IMR-90 (cell line): ENCODE results near the gene RNH1. TPM values are rescaled to one million over a fixed set of nuclear protein-coding genes. Genes with fewer than 3 reads are reported as not detected.

Source experiments
- ATAC-seq: fragments of 200-7000 bp; cut with Tn5 transposase; 2 replicates; pipeline ENCODE4 v1.9.1; 2020; ENCODE audit warnings: low read depth, mild to moderate bottlenecking, moderate library complexity
- BruUV-seq: library from RNA; stranded (reverse); fragments of 400-500 nt; replicated peaks from 2 replicates; lab custom pipeline; 2021; lab: Mats Ljungman, UMichigan
- CTCF ChIA-PET: fragments of 300-600 bp; formaldehyde crosslinking; extraction: SDS; loops from one replicate; lab custom pipeline; 2021; ENCODE audit warnings: antibody characterized with exemption; lab: Yijun Ruan, JAX
- POLR2A ChIA-PET: fragments of 300-600 bp; sonication (Branson Sonifier 250); formaldehyde crosslinking; loops from one replicate; lab custom pipeline; 2022; ENCODE audit warnings: antibody characterized with exemption; ENCODE audit not compliant: unreplicated experiment; lab: Charles Lee
- DNase-seq: peaks from one replicate; pipeline ENCODE4 v3.0.0; 2013
- H2AFZ ChIP-seq: replicated peaks from 2 replicates; pipeline ENCODE3; 2013; ENCODE audit warnings: low read length, mild to moderate bottlenecking; ENCODE audit not compliant: poor library complexity
- H2AK5ac ChIP-seq: 2 replicates; pipeline ENCODE4 v1.6.1; 2013; ENCODE audit warnings: low read depth, low read length, inconsistent platforms
- H2AK9ac ChIP-seq: replicated peaks from 2 replicates; pipeline ENCODE3; 2013; ENCODE audit warnings: mild to moderate bottlenecking, low read depth, low read length, moderate library complexity; ENCODE audit not compliant: poor library complexity
- H2BK120ac ChIP-seq: 2 replicates; pipeline ENCODE4 v1.6.1; 2013; ENCODE audit warnings: low read depth, low read length, inconsistent platforms
- H2BK15ac ChIP-seq: 3 replicates; pipeline ENCODE4 v1.6.1; 2013; ENCODE audit warnings: low read depth, low read length, inconsistent platforms
- H2BK20ac ChIP-seq: 2 replicates; pipeline ENCODE4 v1.6.1; 2013; ENCODE audit warnings: low read depth, mild to moderate bottlenecking, inconsistent platforms, low read length, moderate library complexity
- H2BK5ac ChIP-seq: 2 replicates; pipeline ENCODE4 v1.6.1; 2013; ENCODE audit warnings: mild to moderate bottlenecking, low read depth, low read length, inconsistent platforms; ENCODE audit not compliant: poor library complexity, severe bottlenecking
- H3K14ac ChIP-seq: replicated peaks from 2 replicates; pipeline ENCODE4 v1.6.1; 2013; ENCODE audit warnings: low read depth, low read length, inconsistent platforms
- H3K18ac ChIP-seq: 2 replicates; pipeline ENCODE4 v1.6.1; 2013; ENCODE audit warnings: low read depth, low read length, control low read depth
- H3K23ac ChIP-seq: 2 replicates; pipeline ENCODE4 v1.6.1; 2013; ENCODE audit warnings: low read depth, low read length, inconsistent platforms
- H3K27ac ChIP-seq: 2 replicates; pipeline ENCODE4 v1.5.1; 2013; ENCODE audit warnings: mild to moderate bottlenecking, control low read depth, low read length; ENCODE audit not compliant: insufficient read depth
- H3K27me3 ChIP-seq: 2 replicates; pipeline ENCODE4 v1.6.1; 2013; ENCODE audit warnings: low read length; ENCODE audit not compliant: control insufficient read depth, insufficient read depth
- H3K36me3 ChIP-seq: 2 replicates; pipeline ENCODE4 v1.6.1; 2013; ENCODE audit warnings: low read length, mixed read lengths; ENCODE audit not compliant: control insufficient read depth, insufficient read depth
- H3K4ac ChIP-seq: 2 replicates; pipeline ENCODE4 v1.6.1; 2013; ENCODE audit warnings: low read depth, low read length, inconsistent platforms
- H3K4me1 ChIP-seq: 2 replicates; pipeline ENCODE4 v1.6.1; 2013; ENCODE audit warnings: low read length, mixed read lengths; ENCODE audit not compliant: control insufficient read depth, insufficient read depth
- H3K4me2 ChIP-seq: 2 replicates; pipeline ENCODE4 v1.6.1; 2013; ENCODE audit warnings: low read depth, mild to moderate bottlenecking, control low read depth, low read length, moderate library complexity
- H3K4me3 ChIP-seq: 2 replicates; pipeline ENCODE4 v1.5.1; 2013; ENCODE audit warnings: low read depth, mild to moderate bottlenecking, control low read depth, low read length, moderate library complexity; ENCODE audit not compliant: insufficient read depth
- H3K56ac ChIP-seq: 2 replicates; pipeline ENCODE4 v1.6.1; 2013; ENCODE audit warnings: low read length, inconsistent platforms; ENCODE audit not compliant: insufficient read depth; ENCODE audit errors: extremely low read depth
- H3K79me1 ChIP-seq, 2 experiments: 2 replicates each; pipeline ENCODE4 v1.6.1; 2013; ENCODE audit warnings: low read length in 2 of 2, inconsistent platforms in 1 of 2, low read depth in 1 of 2
- H3K9ac ChIP-seq: 2 replicates; pipeline ENCODE4 v1.6.1; 2013; ENCODE audit warnings: low read depth, low read length, control low read depth
- H3K9me1 ChIP-seq: 2 replicates; pipeline ENCODE4 v1.6.1; 2013; ENCODE audit warnings: low read length, inconsistent platforms; ENCODE audit not compliant: insufficient read depth
- H3K9me3 ChIP-seq: 2 replicates; pipeline ENCODE4 v1.6.1; 2013; ENCODE audit warnings: low read length; ENCODE audit not compliant: control insufficient read depth, insufficient read depth
- H4K20me1 ChIP-seq: 2 replicates; pipeline ENCODE4 v1.6.1; 2013; ENCODE audit warnings: low read length, inconsistent platforms; ENCODE audit not compliant: insufficient read depth
- H4K5ac ChIP-seq: 2 replicates; pipeline ENCODE4 v1.6.1; 2013; ENCODE audit warnings: mild to moderate bottlenecking, low read depth, low read length, control low read depth
- H4K8ac ChIP-seq, 2 experiments: 2 replicates each; pipeline ENCODE4 v1.6.1; 2013; ENCODE audit warnings: low read depth in 2 of 2, low read length in 2 of 2, control low read depth in 1 of 2, inconsistent platforms in 1 of 2
- H4K91ac ChIP-seq: 2 replicates; pipeline ENCODE4 v1.6.1; 2013; ENCODE audit warnings: low read depth, low read length, inconsistent platforms; ENCODE audit not compliant: insufficient read depth
- BHLHE40 ChIP-seq: fragments of 150-350 bp; IDR thresholded peaks from 2 replicates; pipeline ENCODE4 v1.6.1; 2016; ENCODE audit warnings: mild to moderate bottlenecking, low read depth, low read length
- POLR2A ChIP-seq: IDR thresholded peaks from 2 replicates; pipeline ENCODE4 v1.6.1; 2012; ENCODE audit warnings: mild to moderate bottlenecking, low read depth, low read length
- RFX5 ChIP-seq: IDR thresholded peaks from 2 replicates; pipeline ENCODE4 v1.8.0; 2012; ENCODE audit warnings: low read depth, mild to moderate bottlenecking, low read length, moderate library complexity
- WGBS, 2 experiments: methylation state at CpG; one replicate each; pipeline versions ENCODE4 v1.1.5 to v1.1.7; 2013; ENCODE audit warnings: missing lambda C conversion rate in 2 of 2; ENCODE audit not compliant: insufficient read length in 1 of 2; ENCODE audit errors: extremely low coverage in 2 of 2; 5-methylcytosine and 5-hydroxymethylcytosine counted together
- dilution Hi-C: fragments of 300-500 bp; cut with HindIII; formaldehyde crosslinking; loops from one replicate; pipeline ENCODE4 v1.14.3; 2018; ENCODE audit warnings: low sequenced_read_pairs; ENCODE audit not compliant: unreplicated experiment
- in situ Hi-C: fragments of 300-500 bp; cut with MboI; formaldehyde crosslinking; loops from 3 replicates; pipeline ENCODE4 v1.14.3; 2019; ENCODE audit warnings: low sequenced_read_pairs, inconsistent platforms, mixed read lengths
- intact Hi-C: fragments of 100-400 bp; cut with micrococcal nuclease; formaldehyde crosslinking; loops from 2 replicates; pipeline ENCODE4 v1.10.0; 2022
- polyA plus RNA-seq, 3 experiments: library from polyadenylated mRNA; depleted of rRNA; stranded (reverse); fragments of >200 nt; gene quantifications; 2 replicates each; pipeline ENCODE4 v1.2.3, GENCODE V29; 2012; ENCODE audit warnings: low replicate concordance in 1 of 3
- total RNA-seq: library from RNA; depleted of rRNA; stranded (reverse); fragments of >200 nt; gene quantifications from 2 replicates; pipeline ENCODE4 v1.2.3, GENCODE V29; 2012

RNH1 gene
- total and polyA plus RNA-seq, 2 of the 4 experiments (the other 2 are of a cell fraction) = 138 to 247 TPM

GRCh38 chr11:512761-513595, 5.9 kb upstream of the RNH1 start (continued):
- TF ChIP-seq BHLHE40 = no peak

- Histone ChIP-seq H2AK5ac (no peak overlapping the region), H3K36me3 (peaks cover 10% of the 10 kb centered on the region), H2AK9ac (no peak overlapping the region), H4K8ac (no peak overlapping the region), H4K20me1 (peaks cover 3% of the 10 kb centered on the region), H3K18ac (no peak overlapping the region), H3K27ac (no peak overlapping the region), H3K4me2 (no peak overlapping the region), H4K5ac (no peak overlapping the region), H2BK5ac (no peak overlapping the region), H2BK20ac (no peak overlapping the region), H3K27me3 (no peaks in the 10 kb centered on the region), H3K4me3 (no peak overlapping the region), H3K4me1 (peaks cover 7% of the 10 kb centered on the region), H3K9ac (no peak overlapping the region), H3K79me1 (peaks cover 19 to 44% of the 10 kb centered on the region in 2 experiments), H3K14ac (no peak overlapping the region), H2BK15ac (no peak overlapping the region), H3K4ac (no peak overlapping the region), H3K23ac (no peak overlapping the region; the same call in 1 of the 2 replicates), H4K91ac (no peak overlapping the region), H3K9me1 (peaks cover 5% of the 10 kb centered on the region), H3K9me3 (no peaks in the 10 kb centered on the region), H2AFZ (no peak overlapping the region), H2BK120ac (no peak overlapping the region), H3K56ac (no peak overlapping the region)
- ATAC-seq (no peak), DNase-seq (no peak)
- TF ChIP-seq RFX5 (no peak), POLR2A (0 out of 2 replicates have a peak, but pooled peaks have one; percentile 16)
- dilution Hi-C loops = no loop called here
- ChIA-PET POLR2A (no interaction called here), CTCF (interaction anchor here (1.9 kb wide), 1 partner anchor 10 kb away, joined by 6 read pairs; no protein-coding TSS in a partner anchor)
- in situ Hi-C loops = no loop called here
- intact Hi-C loops = no loop called here
- 60% methylated on average over 1 of the region's 5 CpGs; no CpG with 5 or more reads in 1 of the 2 experiments for WGBS, 2 experiments
- BruUV-seq = no TSS peak
These were observed 1.9 kb upstream of the RNH1 start for GRCh38 chr11:508956-509355.
